Measurements from ENCODE around the gene ABI2.

Gene ABI2

DNA sequence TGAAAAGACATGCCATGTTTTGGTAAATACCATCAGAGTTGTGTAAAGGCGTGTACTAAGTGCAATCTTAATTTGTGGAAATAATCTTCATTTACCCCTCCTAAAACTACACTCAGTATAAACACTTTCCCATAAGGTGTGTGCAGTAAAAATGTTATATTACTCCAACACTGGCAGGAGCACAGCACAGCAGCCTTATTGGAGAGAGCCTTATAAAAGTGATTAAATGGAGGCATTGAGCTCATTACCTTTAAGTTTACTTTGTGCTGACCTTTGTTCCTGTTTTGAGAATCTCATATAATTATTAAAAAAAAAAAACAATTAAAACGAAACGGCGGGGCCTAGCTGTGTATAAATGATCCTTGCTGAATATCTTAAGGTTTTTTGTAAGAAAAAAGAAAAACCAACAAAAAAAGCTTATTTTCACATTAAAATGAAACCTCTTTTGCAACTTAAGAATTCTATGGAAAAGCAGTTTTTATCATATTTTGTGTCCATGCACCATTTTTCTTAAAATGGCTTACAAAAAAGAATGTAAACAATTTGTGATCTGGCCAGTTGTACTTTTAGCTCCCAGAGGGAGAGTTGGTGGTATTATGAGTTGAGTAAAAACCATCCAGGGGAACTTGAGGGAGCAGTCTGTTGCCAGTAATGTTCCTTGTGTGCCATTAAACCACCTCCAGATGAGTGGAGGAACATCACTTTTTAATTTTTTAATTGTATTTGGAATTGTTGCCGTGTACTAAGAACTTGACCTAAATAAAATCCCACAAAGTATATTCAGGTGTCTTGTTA lies 103.4 kb downstream of the ABI2 start:
- no peak for TF ChIP-seq CTCF (conservative IDR thresholded peaks at IDR 0.05)
- TF ChIP-seq ZFX (IDR thresholded peaks at IDR 0.05): no peak

GRCh38 chr2:203432811-203433210 lies 104.6 kb downstream of the ABI2 start:
- TF ChIP-seq ZFX (IDR thresholded peaks at IDR 0.05) (no peak), CTCF (conservative IDR thresholded peaks at IDR 0.05) (no peak)
- no peak overlapping the region for H3K27ac ChIP-seq

More for the DNA sequence above, 103.4 kb downstream of the ABI2 start:
- no peak overlapping the region for H3K27ac ChIP-seq

DNA sequence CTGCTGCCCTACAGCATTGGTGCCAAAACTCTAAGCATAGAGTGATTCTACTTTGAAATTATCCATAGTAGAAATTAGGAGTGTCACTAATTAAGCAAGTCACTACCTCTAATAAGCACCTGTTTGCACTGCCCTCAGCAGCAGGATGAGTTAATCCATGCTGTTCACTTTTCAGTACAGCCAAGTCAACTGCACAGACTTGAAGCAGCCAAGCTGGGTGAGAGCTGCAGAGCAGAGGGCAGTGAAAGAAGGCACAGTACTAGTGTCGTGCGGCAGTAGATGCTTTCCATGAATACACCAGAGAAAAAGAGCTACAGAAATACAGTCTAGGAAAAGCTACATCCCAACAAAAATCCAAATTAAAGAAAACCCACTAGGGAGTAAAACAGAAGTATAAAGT lies 108.3 kb downstream of the ABI2 start:
- TF ChIP-seq ZFX (IDR thresholded peaks at IDR 0.05) (no peak), CTCF (conservative IDR thresholded peaks at IDR 0.05) (no peak)
- H3K27ac ChIP-seq: no peak overlapping the region

DNA sequence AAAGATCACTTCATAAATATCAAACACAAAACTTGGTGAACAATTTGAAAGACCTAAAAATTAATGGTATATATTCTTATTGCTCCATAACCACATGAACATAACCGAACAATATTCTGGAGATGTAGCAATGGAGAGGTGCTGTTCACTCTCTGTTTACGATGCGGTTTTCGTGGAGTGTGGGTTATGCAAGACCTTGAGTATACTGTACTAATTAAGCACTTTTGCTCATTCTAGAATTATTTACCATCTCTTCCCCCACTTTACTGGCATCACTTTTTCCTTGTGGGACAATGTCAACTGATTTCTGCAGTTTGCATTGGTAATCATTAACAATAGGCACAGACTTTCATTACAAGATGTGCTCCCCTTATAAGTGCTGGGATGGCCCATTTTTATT lies 109.3 kb downstream of the ABI2 start:
- no peak overlapping the region for H3K27ac ChIP-seq

GRCh38 chr2:203438528-203438927 lies 110.3 kb downstream of the ABI2 start:
- TF ChIP-seq ZFX (IDR thresholded peaks at IDR 0.05): no peak
- TF ChIP-seq CTCF (conservative IDR thresholded peaks at IDR 0.05): no peak
- no peak overlapping the region for H3K27ac ChIP-seq

More for the DNA sequence above, 109.3 kb downstream of the ABI2 start:
- no peak for TF ChIP-seq CTCF (conservative IDR thresholded peaks at IDR 0.05)
- no peak for TF ChIP-seq ZFX (IDR thresholded peaks at IDR 0.05)

- TF ChIP-seq ZFX (IDR thresholded peaks at IDR 0.05): no peak
- TF ChIP-seq CTCF (conservative IDR thresholded peaks at IDR 0.05): no peak
- H3K27ac ChIP-seq: no peak overlapping the region
Measured at GRCh38 chr2:203440671-203441070, 112.5 kb downstream of the ABI2 start.

DNA sequence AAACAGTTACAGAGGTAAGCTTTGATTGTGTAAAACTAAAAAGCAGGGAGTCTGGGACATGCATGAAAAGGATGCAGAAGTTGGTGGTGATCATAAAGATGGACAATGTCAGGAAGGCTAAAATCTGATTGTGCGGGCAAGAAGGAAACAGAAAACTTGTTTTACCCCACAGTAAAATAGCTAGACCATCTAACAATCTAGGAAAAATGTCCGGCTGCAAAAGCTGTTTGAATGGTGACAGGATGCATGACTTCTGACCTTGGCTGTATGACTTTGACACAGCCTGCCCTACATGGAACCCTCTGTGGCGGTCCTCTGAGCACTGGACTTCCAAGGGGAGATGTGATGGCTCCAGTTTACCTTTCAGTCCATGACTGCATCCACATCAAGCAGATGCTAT lies 113.3 kb downstream of the ABI2 start:
- no peak overlapping the region for H3K27ac ChIP-seq
- TF ChIP-seq ZFX (IDR thresholded peaks at IDR 0.05) (no peak), CTCF (conservative IDR thresholded peaks at IDR 0.05) (no peak)

Data from C4-2B (cell line).